COLO668 (cell line): ENCODE results near the gene EBP.
"Not testable (repeated sequence)": the region's sequence is repeated elsewhere in the genome, so short reads cannot be mapped to it uniquely, and the experiment has no call there.

Experiments used
- DNase-seq: peaks from one replicate; lab custom pipeline; 2025; ENCODE audit not compliant: unreplicated experiment; lab: John Stamatoyannopoulos, UW

Gene EBP

DNA sequence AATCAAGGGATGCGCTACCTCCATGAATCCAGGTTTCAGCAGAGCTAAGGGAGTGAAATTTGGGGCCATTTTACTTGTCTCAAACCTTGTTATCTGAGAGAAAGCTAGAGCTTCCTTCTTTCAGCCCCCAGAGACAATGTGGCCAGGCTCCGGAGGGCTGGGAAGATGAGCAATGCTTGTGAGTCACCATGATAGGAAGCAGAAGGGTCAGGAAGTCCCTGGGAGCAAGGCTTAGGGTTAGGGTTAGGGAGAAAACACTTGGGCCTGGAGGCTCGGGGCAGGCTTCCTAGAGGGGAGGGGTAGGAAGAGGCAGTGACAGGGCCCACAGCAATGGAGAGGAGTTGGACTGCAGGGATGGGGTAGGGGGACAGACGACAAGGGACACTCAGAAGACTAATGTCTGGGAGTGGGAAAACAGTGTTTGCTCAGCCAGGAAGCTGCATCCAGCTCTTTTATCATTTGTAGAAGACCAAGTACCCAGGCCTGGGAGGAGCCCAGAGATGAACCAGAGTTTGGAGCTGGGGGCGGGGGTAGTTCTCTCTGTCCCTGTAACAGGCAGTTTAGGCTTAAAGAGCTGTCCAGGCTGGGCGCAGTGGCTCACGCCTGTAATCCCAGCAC lies 29.2 kb upstream of the EBP start:
- no peak for DNase-seq

DNA sequence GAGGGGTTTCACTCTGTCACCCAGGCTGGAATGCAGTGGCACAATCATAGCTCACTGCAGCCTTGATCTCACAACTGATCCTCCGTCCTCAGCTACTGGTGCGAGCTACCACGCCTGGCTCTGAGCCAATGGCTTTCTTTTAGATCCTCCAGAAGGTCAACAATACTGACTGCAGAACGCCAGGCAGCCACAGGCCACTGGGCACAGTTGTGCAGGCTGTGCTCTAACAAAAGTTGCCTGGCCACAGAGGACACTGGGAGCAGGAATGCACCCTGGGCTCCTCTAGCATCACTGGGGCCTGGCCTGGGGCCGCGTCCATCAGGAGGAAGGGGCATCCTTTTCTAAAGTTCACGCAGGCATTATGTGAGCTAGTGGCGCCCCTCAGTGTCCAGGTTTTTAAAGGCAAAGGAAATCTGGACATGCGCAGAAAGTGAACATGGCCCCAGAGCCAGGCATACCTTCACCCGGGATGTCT lies 27.7 kb upstream of the EBP start:
- DNase-seq: peak; percentile 43

DNA sequence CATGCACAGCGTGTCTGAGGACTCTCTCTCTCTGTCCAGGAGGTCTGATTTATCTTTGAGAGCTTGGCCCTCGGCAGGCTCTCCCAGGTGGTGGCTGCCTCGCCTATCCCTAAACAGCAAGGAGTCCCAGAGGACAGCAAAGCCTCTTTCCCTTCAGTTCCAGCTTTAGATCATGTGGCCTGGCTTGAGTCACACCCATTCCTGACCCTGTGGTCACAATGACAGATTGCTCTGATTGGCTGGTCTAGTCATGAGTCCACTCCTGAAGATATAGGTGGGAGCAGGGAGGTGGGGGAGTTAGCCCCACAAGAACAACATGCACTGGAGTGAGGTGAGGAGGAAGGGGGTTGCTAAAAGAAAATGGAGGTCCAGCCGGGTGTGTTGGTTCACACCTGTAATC lies 24.9 kb upstream of the EBP start:
- DNase-seq: no peak

DNA sequence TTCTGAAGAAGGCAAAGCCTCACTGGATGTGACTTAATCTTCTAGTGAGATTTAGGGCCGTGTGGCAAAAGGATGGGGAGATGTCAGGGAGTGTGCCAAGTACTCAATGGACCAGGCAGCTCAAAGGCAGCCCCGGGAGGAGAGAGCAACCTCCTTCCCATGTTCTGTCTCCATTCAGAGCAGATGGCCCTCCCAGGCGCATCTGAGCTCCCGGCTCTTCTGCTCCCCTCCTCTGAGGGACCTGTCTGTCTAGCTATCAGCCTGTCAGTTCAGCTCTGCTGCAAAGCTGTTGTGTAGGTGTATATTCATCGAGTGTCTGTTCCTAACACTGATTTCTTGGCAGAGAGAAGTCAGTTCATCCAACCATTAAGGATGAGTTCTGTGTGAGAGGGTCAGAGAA lies 23.7 kb upstream of the EBP start:
- no peak for DNase-seq

DNA sequence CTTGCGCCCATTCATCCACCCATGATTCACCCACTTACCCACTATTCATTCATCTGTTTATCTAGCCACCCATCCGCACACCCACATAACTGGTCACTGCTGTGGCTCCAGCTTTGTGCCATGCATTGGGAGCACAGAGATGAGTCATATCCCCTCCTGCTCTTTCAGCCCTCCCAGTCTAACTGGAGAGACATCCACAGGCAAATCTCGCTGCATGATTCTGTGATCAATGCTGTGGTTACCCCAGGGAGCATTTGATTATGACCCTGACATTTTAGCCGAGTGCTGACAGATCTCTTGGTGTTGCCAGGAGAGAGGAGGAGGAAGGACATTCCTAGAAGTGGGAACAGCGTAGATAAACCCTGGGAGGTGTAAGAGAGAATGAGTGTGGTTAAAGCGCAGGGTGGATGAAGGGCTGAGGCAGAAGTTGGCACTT lies 23.2 kb upstream of the EBP start:
- DNase-seq: peak; percentile 17

DNA sequence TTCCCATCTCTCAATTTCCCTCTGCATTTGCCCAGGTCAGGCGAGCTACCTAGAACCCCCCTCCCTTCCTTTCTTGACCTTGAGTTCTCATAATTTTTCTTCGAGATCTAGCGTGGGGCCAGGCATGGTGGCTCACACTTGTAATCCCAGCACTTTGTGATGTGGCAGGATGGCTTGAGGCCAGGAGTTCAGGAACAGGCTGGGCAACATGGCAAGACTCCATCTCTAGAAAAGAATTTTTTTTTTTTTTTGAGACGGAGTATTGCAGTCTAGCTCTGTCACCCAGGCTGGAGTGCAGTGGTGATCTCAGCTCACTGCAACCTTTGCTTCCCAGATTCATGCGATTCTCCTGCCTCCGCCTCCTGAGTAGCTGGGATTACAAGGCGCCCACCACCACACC lies 17.3 kb upstream of the EBP start:
- no peak for DNase-seq

DNA sequence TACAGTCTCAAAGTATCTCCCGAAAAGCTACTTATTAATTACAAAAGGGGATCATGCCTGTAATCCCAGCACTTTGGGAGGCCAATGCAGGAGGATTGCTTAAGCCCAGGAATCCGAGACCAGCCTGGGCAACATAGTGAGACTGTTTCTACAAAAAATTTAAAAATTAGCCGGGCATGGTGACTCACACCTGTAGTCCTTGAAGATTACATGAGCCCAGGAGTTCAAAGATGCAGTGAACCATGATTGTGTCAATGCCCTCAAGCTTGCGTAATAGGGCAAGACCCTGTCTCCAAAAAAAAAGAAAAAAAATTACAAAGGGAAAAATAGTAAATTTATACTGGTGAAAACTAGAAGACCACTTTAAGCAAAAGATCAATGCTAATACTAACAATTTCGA lies 16.1 kb upstream of the EBP start:
- no peak for DNase-seq

DNA sequence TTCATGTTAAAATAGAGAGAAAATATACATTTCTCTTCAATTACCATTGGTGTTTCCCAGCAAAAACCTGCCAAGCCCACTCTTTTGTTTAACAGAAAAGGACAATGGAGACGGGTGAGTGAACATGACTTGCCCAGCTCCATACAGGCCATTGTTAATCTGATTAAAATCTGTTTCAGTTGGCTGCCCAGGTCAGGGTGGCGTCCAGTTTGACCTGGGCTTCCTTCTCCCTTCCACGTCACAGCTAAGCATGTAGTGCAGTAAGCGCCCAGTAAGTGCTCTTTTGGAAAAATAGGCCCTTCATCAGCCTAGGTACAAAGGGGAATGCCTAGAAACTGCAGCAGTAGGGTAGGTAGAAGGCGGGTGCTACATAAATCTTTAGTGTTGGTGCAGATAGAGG lies 14.4 kb upstream of the EBP start:
- no peak for DNase-seq

DNA sequence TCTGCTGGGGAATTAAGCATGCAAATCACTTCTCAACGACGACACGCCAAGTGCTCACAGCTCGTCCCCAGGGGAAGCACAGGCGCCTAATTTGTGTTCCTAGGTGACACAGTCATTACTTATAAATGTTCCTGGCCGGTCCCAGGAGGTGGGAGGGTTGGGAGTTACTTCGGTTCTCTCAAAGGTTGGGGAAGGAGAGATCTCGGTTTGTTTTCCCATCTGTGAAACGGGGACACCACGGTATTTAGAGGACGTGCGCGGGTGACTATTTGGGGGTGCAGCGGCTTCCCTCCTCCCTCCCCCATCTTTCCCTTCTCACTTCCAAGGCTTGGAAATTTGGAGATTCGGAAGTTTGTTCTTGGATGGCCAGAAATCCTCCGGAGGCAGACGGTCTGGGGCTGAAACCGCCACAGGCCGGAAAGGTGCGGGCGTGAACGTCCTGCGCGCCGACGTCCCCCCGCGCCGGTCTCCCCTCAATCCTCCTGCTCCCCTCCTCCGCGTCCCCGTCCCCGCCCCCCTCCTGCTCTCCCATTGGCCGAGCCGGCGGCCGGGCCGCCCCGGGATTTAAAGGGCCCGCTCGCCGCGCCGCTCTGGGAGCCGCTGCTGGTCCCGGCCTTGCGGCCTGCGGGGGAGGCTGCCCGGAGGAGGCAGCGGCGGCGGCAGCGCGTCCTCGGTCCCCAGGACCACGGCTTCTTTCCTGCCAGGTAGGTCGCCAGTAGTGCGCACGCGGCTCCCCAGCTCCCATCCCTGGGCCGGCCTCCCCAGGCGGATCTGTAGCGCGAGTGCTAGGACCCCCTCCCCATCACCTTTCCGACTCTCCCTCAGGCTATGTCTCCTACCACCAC lies 13.0 kb upstream of the EBP start, which contains the start of gene PORCN:
PORCN (plus strand) TSS at position 593 of the 845 bp plus-strand sequence. CDS start 829 bp downstream, outside the sequence.
- DNase-seq: peak; percentile 84

DNA sequence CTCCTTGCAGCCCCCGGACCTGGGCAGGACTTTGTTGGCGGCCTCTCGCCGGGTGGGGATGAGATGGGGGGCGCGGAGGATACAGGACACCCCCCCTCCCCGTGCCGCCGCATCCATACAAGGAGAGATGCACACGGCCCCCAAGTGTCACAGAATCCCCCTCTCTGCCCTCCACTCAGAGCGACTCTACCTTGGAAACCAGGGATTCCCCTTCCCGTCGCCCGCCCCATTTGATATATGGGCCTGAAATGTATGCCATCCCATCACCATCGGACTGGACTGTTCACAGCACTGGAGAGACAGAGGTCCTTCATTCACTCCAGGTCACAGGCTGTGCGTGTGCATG lies 12.4 kb upstream of the EBP start:
- DNase-seq: peak; percentile 2

DNA sequence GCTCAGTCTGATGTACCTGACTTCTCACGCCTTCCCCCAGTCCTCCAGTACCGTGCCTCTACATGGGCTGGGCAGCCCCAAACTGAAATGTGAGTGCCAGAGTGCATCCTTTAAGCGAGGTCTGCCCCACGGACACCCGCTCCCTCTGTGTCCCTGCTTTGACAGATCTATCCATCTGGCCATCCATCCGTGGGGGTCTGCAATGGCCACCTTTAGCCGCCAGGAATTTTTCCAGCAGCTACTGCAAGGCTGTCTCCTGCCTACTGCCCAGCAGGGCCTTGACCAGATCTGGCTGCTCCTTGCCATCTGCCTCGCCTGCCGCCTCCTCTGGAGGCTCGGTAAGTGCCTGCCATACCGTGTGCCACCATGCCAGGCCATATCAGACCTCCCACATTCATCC lies 12.0 kb upstream of the EBP start:
- no peak for DNase-seq

DNA sequence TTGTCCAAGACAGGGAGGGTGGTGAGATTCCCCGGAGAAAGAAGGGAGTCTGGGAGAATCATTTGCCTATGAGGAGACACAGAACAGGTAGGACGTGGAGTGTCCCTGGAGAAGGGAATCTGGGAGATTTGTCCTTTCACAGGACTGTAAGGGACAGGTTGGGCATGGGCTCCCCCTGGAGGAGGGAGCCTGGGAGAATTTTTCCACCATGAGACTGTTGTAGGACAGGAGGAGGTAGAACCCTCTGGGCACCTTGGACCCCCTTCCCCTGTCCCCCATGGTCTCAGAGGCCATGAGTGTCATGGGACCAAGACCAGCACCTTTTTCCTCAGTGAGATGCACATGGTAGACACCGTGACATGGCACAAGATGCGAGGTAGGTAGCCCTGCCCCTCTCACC lies 10.0 kb upstream of the EBP start:
- DNase-seq: peak; percentile 27

DNA sequence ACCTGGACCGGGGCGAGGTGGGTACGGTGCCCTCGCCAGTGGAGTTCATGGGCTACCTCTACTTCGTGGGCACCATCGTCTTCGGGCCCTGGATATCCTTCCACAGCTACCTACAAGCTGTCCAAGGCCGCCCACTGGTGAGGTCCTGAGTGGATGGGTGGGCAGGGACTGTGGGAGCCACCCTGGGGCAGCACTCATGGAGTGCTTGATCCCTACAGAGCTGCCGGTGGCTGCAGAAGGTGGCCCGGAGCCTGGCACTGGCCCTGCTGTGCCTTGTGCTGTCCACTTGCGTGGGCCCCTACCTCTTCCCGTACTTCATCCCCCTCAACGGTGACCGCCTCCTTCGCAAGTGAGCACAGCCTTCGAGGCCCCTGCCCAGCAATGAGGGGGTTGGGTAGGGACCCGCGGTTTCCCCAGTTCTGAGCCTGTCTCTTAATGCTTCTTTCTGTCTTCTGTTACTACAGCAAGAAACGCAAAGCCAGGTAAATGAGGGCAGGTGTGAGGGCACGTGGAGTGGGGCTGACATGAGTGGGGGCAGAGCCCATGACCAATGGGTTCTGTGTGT lies 9.2 kb upstream of the EBP start:
- no peak for DNase-seq

DNA sequence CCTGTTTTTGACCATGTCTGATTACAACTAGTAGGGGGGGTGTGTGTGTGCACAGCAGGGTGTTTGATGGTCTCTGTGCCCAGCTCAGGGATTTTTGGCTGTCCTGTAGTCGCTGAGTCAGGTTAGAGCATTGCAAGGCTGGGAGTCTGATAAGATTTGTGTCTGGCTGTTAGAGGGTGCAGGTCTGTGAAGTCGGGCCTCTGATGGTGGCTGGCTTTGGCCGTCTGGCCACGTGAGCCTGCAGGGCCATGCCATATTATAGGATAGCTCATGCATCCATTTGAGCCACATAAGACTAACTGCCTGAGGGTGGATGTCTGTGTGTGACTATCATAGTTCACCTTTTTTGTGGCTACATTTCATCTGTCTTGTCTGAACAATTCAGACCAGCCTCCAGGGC lies 7.9 kb upstream of the EBP start:
- DNase-seq: no peak

DNA sequence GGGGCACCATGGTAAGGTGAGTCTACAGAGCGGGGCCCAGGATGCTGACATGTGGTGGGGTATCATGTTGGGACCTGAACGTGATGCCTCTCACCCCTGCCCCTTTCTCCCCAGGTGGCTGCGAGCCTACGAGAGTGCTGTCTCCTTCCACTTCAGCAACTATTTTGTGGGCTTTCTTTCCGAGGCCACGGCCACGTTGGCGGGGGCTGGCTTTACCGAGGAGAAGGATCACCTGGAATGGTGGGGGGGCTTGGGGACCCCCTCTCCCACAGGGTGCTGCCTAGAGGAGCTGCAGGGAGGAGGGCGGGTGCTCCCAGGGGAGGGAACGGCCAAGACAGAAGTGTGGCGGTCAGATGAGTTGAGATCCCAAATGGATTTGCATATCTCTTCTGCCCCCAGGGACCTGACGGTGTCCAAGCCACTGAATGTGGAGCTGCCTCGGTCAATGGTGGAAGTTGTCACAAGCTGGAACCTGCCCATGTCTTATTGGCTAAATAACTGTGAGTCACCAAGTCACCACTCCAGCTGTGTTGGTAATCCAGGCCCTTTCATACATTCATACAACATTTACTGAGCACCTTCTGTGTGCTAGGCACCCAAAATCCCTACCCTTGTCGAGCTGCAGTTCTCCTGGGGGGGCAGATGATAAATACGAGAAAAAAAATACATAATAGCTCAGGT lies 7.3 kb upstream of the EBP start:
- DNase-seq: no peak

DNA sequence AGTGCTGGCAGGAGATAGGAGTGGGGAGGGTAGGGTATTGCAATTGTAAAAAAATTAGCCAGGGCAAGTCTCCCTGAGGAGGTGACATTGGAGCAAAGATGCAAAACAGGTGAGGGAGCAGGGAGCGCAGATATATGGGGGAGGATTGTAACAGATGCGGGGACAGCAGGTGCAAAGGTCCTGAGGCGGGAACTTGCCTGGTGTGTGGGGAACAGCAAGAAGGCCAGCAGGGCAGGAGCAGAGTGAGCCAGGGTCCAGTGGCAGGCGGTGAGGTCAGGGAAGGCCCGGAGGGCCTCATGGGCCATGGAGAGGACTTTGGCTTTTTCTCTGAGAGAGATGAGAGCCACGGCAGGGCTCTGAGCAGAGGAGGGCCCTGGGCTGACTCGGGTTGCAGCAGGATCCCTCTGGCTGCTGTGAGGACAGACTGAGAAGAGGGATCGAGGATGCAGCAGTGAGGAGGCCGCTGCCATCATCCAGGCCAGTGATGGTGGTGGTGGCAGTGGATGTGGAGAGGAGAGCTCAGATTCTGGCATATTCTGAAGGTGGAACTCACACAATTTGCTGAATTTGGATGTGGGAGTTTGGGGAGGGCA lies 6.6 kb upstream of the EBP start:
- no peak for DNase-seq

DNA sequence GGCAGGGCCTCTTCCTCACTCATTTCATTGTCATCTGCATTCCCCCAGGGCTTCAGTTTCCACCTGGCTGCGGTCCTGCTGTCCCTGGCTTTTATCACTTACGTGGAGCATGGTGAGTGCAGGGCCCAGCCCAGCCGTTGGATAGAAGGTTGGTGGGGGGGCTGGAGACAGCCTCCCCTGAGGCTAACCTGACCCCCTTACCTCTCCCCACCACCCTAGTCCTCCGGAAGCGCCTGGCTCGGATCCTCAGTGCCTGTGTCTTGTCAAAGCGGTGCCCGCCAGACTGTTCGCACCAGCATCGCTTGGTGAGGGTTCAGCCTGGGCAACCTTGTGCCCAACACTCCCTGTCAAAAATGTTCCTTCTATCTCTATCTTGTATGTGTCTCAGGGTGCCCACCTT lies 5.8 kb upstream of the EBP start:
- no peak for DNase-seq

DNA sequence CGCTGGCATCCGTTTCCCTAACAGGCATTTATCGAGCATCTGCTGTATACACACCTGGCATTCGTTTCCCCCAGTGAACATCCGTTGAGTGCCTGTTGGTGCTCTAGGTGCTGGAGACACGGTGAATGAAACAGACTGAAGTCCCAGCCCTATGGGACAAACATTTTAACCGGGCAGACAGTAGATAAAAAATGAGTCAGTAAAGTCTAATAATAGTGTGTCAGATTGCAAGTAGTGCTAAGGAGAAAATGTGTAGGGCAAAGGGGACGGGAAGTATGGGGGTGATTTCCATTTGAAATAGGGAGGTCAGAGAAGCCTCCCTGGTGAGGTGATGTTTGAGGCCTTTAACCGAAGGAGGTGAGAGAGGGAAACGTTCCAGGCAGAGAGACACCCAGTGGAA lies 5.3 kb upstream of the EBP start:
- no peak for DNase-seq

DNA sequence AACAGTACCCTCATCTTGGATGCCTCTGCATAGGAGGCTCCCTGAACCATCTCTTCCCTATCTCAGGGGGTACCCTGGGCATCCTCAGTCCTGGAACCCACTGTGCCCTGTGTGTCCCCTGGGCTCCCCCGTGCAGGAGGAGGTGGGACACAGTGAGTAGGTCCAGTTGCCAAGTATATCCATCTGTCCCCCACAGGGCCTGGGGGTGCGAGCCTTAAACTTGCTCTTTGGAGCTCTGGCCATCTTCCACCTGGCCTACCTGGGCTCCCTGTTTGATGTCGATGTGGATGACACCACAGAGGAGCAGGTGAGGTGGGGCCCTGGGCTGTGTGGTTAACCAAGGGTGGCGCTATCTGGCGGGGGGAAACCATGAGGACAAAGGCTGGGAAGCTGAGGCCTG lies 4.6 kb upstream of the EBP start:
- DNase-seq: no peak

DNA sequence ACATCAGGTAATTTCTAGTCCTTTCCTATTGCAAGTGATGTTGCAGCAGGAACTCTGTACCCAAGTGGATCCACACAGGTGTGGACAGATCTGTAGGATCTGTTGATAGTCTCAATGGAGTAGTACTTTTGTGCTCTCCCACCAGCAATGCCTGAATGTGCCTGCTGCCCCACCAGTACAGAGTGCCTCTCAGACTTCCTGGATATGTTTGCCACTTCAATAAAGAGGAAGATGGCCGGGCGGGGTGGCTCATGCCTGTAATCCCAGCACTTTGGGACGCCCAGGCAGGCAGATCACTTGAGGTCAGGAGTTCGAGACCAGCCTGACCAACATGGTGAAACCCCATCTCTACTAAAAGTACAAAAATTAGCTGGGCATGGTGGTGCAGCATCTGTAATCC lies 2.1 kb upstream of the EBP start:
- DNase-seq: not testable (repeated sequence)

DNA sequence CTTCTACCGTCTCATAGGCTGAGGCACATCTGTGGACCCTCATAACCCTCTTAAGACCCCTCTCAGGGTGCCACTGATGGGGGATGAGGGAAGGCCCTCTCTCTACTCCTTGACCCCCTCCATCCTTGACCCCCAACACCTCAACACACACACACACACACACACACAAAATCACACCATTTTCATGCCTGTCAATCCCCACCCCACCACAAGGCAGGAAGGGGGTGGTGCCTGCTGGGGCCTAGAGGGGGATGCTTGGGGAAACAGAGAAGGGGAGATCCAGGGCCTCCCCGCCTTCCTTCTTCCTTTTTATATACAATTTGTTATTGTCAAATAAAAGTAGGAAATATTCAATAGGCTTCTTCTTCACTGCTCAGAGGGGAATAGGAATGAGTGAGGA lies 1.2 kb upstream of the EBP start:
- DNase-seq: no peak
